ENCODE results near the gene UMOD. TPM values are rescaled to one million over a fixed set of nuclear protein-coding genes. Genes with fewer than 3 reads are reported as not detected.
A peak's percentile ranks its signal among the peaks of the same experiment; 100 is the strongest.

UMOD gene
- total RNA-seq, 1 donor from 2014 or later: not detected

DNA sequence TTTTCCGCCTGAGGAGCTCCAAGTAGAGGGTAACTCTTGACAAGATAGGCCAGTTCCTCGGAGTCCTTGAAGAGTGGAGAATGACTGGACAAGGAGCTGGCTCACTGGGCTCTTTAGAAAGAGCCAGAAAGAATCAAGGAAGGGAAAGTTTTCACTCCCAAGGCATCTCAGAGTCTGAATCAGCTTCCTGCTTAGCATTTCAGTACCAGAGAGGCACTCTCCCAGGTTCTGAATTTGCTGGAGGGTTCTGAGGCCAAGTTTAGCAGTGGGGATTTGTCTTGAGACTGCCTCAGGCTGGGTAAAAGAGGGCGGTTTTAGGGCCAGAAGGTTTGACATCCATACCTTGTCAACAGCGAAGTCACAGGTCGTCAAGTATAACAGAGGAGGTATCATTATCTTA lies 50.7 kb downstream of the UMOD start:
- DNase-seq (ENCODE audit: low read depth): no peak

DNA sequence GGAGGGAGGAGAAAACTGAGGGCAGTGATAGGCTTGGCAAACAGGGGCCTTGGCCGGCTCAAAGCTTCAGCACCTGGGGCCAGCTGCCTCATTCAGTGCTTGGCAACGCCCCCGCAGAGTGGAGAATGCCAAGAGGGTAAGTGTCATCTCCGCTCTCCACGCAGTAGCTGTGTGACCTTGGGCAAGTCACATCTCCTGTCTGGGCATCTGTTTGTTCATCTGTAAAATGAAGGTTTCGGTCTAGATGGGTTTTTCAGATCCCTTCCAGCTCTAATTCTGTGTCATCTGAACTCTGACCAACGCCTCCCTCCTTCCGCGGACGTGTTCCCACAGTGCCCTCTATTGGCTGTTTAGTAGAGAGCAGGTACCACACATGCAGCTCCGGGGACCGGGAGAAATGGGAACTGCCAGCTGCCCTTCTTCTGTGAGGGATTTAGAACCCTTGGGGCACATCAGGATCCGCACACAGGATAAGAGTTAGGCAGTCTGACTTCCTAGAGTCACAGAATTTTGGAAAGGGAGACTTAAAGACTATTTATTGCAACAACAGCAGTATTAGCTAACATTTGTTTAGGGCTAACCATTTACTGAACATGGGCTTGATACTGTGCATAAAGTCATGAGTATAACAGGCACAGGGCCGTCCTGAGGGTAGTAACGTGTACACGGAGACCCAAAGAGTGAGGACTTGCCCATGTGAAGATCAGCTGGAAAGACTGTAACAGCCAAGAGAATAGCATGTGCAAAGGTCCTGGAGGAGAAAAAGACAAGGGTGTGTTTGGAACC lies 52.0 kb downstream of the UMOD start:
- DNase-seq (ENCODE audit: low read depth): peak; percentile 39

- no peak for DNase-seq (ENCODE audit: low read depth)
Measured at GRCh38 chr16:20298452-20298851, 54.1 kb downstream of the UMOD start.

DNA sequence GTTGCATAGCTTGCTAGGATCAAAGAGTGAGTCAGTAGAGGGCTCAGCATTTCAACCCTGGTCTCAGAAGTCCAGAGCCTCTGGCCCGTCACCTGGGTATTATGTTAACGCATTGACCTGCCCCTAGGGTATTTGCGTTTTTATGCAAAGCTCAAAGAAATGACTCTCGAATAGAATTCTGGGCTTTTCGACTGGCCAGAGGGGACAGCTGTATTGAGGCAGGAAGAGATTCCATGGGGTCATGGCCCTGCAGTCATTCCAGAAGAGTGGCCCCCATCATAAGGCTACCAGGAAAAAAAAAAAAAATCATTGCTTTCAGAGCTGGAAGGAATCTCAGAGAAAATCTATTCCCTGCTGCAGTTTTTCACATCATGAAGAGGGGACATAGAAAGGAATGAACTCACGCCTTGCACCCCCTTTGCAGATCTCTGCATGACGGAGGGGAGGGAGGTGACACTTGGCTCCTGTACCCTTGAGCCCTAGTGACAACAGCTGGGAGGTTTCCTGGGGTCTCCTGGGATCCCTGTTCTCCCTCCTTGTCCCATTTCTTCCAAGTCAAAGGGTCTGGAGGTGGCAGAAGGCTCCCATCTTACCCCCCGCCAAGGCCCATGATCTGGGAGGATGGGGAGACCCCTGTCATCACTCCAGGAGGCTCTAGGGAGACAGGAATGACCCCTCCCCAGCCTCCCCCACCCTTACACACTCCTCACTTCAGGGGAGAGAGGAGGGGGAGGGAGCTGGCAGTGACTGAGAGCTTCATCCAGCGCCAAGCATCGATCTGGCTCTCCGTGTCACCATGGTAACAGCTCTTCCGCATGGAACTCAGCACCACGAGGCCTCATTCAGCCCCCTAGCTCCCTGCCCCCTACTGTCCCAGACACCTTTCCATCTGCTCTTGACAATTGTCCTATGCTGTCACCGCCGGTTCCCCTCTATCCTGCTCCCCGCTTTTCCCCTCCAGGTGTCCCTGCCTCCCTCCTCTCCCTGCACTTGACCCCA lies 61.0 kb downstream of the UMOD start:
- DNase-seq (ENCODE audit: low read depth): no peak

- no peak for DNase-seq (ENCODE audit: low read depth)
Measured at GRCh38 chr16:20289571-20289970, 62.9 kb downstream of the UMOD start.

- no peak for DNase-seq (ENCODE audit: low read depth)
Measured at GRCh38 chr16:20285993-20286499, 66.5 kb downstream of the UMOD start.

Other genes with a start within 250 kb of the UMOD start
- not detected in 2 replicates for gene GP2, start 25.2 kb downstream of the UMOD start, total RNA-seq
- gene PDILT, start 52.0 kb upstream of the UMOD start, total RNA-seq: not detected in 2 replicates
- 6.4 and 6.7 TPM in 2 replicates for gene ACSM5, start 56.8 kb upstream of the UMOD start, total RNA-seq
- 21.7 TPM in 1 of 2 replicates, not detected in the other for gene ACSM2A, start 98.8 kb upstream of the UMOD start, total RNA-seq
- 14.2 TPM in 1 of 2 replicates, not detected in the other for gene ACSM2B, start 223.7 kb upstream of the UMOD start, total RNA-seq